ENCODE data around the gene NPPB. TPM values are rescaled to one million over a fixed set of nuclear protein-coding genes. Genes with fewer than 3 reads are reported as not detected.

NPPB gene
- polyA plus RNA-seq, 3 donors, result not detected

Other genes with a start within 250 kb of the NPPB start
- gene FBXO2, start 204.5 kb downstream of the NPPB start, polyA plus RNA-seq (ENCODE audit: insufficient read length in 3 of 3), result 1 to 10 TPM; 1.1 to 2.0 (median 1.7) TPM
- 10 to 100 TPM; 13.7 to 20.4 (median 17.9) TPM for gene FBXO44, start 204.1 kb downstream of the NPPB start, polyA plus RNA-seq (ENCODE audit: insufficient read length in 3 of 3)
- 1 to 10 TPM; 2.9 to 6.0 (median 5.2) TPM for gene FBXO6, start 194.7 kb downstream of the NPPB start, polyA plus RNA-seq (ENCODE audit: insufficient read length in 3 of 3)
- gene MAD2L2, start 177.8 kb downstream of the NPPB start, polyA plus RNA-seq (ENCODE audit: insufficient read length in 3 of 3), result 10 to 100 TPM; 41.1 to 52.2 (median 44.7) TPM
- gene DRAXIN, start 167.2 kb downstream of the NPPB start, polyA plus RNA-seq (ENCODE audit: insufficient read length in 3 of 3), result 1 to 10 TPM; 1.1 to 1.4 (median 1.2) TPM
- gene AGTRAP, start 122.8 kb downstream of the NPPB start, polyA plus RNA-seq (ENCODE audit: insufficient read length in 3 of 3), result 10 to 100 TPM; 33.2 to 50.2 (median 50.0) TPM
- gene C1orf167, start 96.8 kb downstream of the NPPB start, polyA plus RNA-seq (ENCODE audit: insufficient read length in 3 of 3), result under 1 TPM in 1 of 3 donors, not detected in 2; 0.32 TPM
- gene MTHFR, start 53.0 kb downstream of the NPPB start, polyA plus RNA-seq (ENCODE audit: insufficient read length in 3 of 3), result 10 to 100 TPM; 18.1 to 24.7 (median 20.5) TPM
- 10 to 100 TPM; 18.5 to 27.3 (median 19.1) TPM for gene CLCN6, start 52.8 kb downstream of the NPPB start, polyA plus RNA-seq (ENCODE audit: insufficient read length in 3 of 3)
- under 1 TPM; 0.33 to 0.85 (median 0.50) TPM for gene NPPA, start 11.2 kb downstream of the NPPB start, polyA plus RNA-seq (ENCODE audit: insufficient read length in 3 of 3)
- 10 to 100 TPM; 36.7 to 47.8 (median 47.4) TPM for gene KIAA2013, start 67.5 kb upstream of the NPPB start, polyA plus RNA-seq (ENCODE audit: insufficient read length in 3 of 3)
- 100 to 1,000 TPM in 1 of 3 donors, 10 to 100 TPM in 2; 92.9 to 115 (median 94.0) TPM for gene PLOD1, start 75.8 kb upstream of the NPPB start, polyA plus RNA-seq (ENCODE audit: insufficient read length in 3 of 3)
- gene MFN2, start 121.5 kb upstream of the NPPB start, polyA plus RNA-seq (ENCODE audit: insufficient read length in 3 of 3), result 10 to 100 TPM; 60.7 to 67.0 (median 64.7) TPM
- gene MIIP, start 160.6 kb upstream of the NPPB start, polyA plus RNA-seq (ENCODE audit: insufficient read length in 3 of 3), result 10 to 100 TPM; 20.6 to 31.8 (median 29.8) TPM
- gene TNFRSF8, start 204.4 kb upstream of the NPPB start, polyA plus RNA-seq (ENCODE audit: insufficient read length in 3 of 3), result under 1 TPM; 0.32 to 0.55 (median 0.44) TPM

Data from renal cortex interstitium (tissue), 3 donors.